MM.1S (cell line): Measurements from ENCODE around the gene FKBP1A.

ENCODE experiments used
- CTCF ChIP-seq: fragments of 300-600 bp; sonication (generic); IDR thresholded peaks from 2 replicates; pipeline ENCODE4 v1.5.1; 2016; ENCODE audit warnings: antibody characterized with exemption, low read length, mixed read lengths
- EZH2 ChIP-seq: fragments of 300-600 bp; sonication (generic); optimal IDR thresholded peaks from 2 replicates; pipeline ENCODE3; 2017; ENCODE audit warnings: low read depth, mild to moderate bottlenecking, antibody characterized with exemption, low read length, mixed read lengths
- EZH2phosphoT487 ChIP-seq: fragments of 300-600 bp; sonication (generic); IDR thresholded peaks from 2 replicates; pipeline ENCODE4 v1.6.1; 2018; ENCODE audit warnings: antibody characterized with exemption, low read length

DNA sequence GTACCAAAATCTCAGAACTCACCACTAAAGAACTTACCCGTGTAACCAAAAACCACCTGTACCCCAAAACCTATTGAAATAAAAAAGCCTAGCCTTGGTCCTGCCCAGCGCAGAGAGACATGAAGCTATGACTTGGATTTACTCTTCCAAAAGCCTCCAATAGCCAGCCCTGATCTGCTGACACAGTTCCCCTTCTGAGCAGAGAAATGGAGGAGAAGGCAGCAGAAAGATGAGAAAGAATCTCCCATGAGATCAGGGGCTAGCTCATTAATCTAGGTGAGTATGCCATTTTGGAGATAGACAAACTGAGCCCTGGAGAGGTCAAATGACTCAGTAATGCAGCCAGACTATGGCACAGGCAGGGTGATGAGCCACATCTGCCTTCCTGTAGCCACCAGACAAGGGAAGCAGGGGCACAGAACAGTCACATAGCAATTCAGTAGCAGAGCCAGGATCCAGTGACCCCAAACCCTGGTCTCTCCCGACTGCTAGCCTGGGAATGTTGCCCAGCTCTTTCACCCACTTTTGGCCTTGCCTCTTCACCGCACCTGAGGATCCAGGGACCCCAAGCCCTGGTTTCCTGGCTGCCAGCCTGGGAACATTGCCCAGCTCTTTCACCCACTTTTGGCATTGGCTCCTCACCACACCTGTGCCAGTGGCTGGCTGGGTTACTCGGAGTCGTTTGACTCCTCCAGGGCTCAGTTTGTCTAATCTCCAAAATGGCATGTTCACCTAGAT is 56.7 kb downstream of the FKBP1A start:
- TF ChIP-seq CTCF (no peak), EZH2 (no peak), EZH2phosphoT487 (no peak)
